SK-N-SH (cell line): Measurements from ENCODE around the gene EPHA10. TPM values are rescaled to one million over a fixed set of nuclear protein-coding genes. Genes with fewer than 3 reads are reported as not detected.

Source experiments
- CTCF ChIA-PET: fragments of 300-600, 350-600 bp; formaldehyde crosslinking; extraction: SDS; loops from one replicate; lab custom pipeline; 2021; lab: Yijun Ruan, JAX
- POLR2A ChIA-PET: fragments of 350-600 bp; sonication (Branson Sonifier 250); formaldehyde crosslinking; extraction: SDS; loops from one replicate; lab custom pipeline; 2020; ENCODE audit warnings: antibody characterized with exemption, inconsistent platforms; lab: Yijun Ruan, JAX
- DNase-seq: peaks from one replicate; pipeline ENCODE4 v3.0.0; 2012
- H2AFZ ChIP-seq: fragments of 200-600 bp; sonication (generic); 2 replicates; pipeline ENCODE4 v1.8.1; 2016; ENCODE audit warnings: antibody characterized with exemption, mild to moderate bottlenecking, low read depth
- H3F3A ChIP-seq: fragments of 200-600 bp; sonication (generic); replicated peaks from 2 replicates; pipeline ENCODE3; 2016; ENCODE audit warnings: antibody characterized with exemption, mild to moderate bottlenecking; ENCODE audit not compliant: insufficient read depth
- H3K27ac ChIP-seq, 2 experiments: fragments of 200-500 bp in 1 of 2; fragments of 200-600 bp in 1 of 2; sonication (Bioruptor generic) in 1 of 2; sonication (generic), shearing (Covaris generic) in 1 of 2; 2 replicates each; pipeline versions ENCODE4 v1.5.1 to v1.6.1; 2014 to 2016; ENCODE audit warnings: low read depth in 2 of 2, inconsistent platforms in 1 of 2, low read length in 1 of 2, mild to moderate bottlenecking in 1 of 2, mixed read lengths in 1 of 2
- H3K27me3 ChIP-seq: fragments of 200-600 bp; sonication (generic), shearing (Covaris generic); 2 replicates; pipeline ENCODE4 v1.6.1; 2016; ENCODE audit warnings: mixed run types; ENCODE audit not compliant: insufficient read depth
- H3K36me3 ChIP-seq, 2 experiments: fragments of 200-500 bp in 1 of 2; fragments of 200-600 bp in 1 of 2; sonication (Bioruptor generic) in 1 of 2; sonication (generic) in 1 of 2; replicated peaks in 1 of 2; 2 replicates each; pipeline versions ENCODE3 to v1.5.1; 2014 to 2016; ENCODE audit warnings: low read length in 1 of 2, mild to moderate bottlenecking in 1 of 2; ENCODE audit not compliant: insufficient read depth in 2 of 2, control insufficient read depth in 1 of 2
- H3K4me1 ChIP-seq, 2 experiments: fragments of 200-500 bp in 1 of 2; fragments of 200-600 bp in 1 of 2; sonication (Bioruptor generic) in 1 of 2; sonication (generic), shearing (Covaris generic) in 1 of 2; 2 replicates each; pipeline versions ENCODE4 v1.5.1 to v1.6.1; 2014 to 2016; ENCODE audit warnings: low read depth in 1 of 2, low read length in 1 of 2, mixed run types in 1 of 2; ENCODE audit not compliant: insufficient read depth in 2 of 2, control insufficient read depth in 1 of 2
- H3K4me2 ChIP-seq: fragments of 200-600 bp; sonication (generic), shearing (Covaris generic); 2 replicates; pipeline ENCODE4 v1.6.1; 2017; ENCODE audit warnings: mixed run types
- H3K4me3 ChIP-seq, 2 experiments: fragments of 200-500 bp in 1 of 2; fragments of 200-600 bp in 1 of 2; sonication (Bioruptor generic) in 1 of 2; sonication (generic), shearing (Covaris generic) in 1 of 2; 2 replicates each; pipeline versions ENCODE4 v1.5.1 to v1.8.1; 2014 to 2016; ENCODE audit warnings: low read depth in 2 of 2, inconsistent platforms in 1 of 2, low read length in 1 of 2, mild to moderate bottlenecking in 1 of 2, mixed read lengths in 1 of 2, moderate library complexity in 1 of 2
- H3K79me2 ChIP-seq: fragments of 200-600 bp; sonication (generic); 2 replicates; pipeline ENCODE4 v1.8.1; 2017; ENCODE audit warnings: mild to moderate bottlenecking; ENCODE audit not compliant: insufficient read depth
- H3K9ac ChIP-seq: fragments of 200-600 bp; sonication (generic); 2 replicates; pipeline ENCODE4 v1.6.1; 2017; ENCODE audit warnings: mixed run types
- H3K9me2 ChIP-seq: fragments of 200-600 bp; sonication (generic); 2 replicates; pipeline ENCODE4 v1.6.1; 2017; ENCODE audit warnings: mixed run types
- H3K9me3 ChIP-seq: fragments of 200-600 bp; sonication (generic); 2 replicates; pipeline ENCODE4 v1.6.1; 2017; ENCODE audit warnings: mixed run types, mild to moderate bottlenecking, moderate library complexity
- H4K20me1 ChIP-seq: fragments of 200-600 bp; sonication (generic); 2 replicates; pipeline ENCODE4 v1.6.1; 2017; ENCODE audit warnings: mild to moderate bottlenecking, mixed run types; ENCODE audit not compliant: insufficient read depth
- CHD2 ChIP-seq: fragments of 150-350 bp; IDR thresholded peaks from 2 replicates; pipeline ENCODE4 v1.6.1; 2018; ENCODE audit warnings: low read length; ENCODE audit not compliant: partially characterized antibody
- ELF1 ChIP-seq: IDR thresholded peaks from 2 replicates; pipeline ENCODE4 v1.4.0; 2012
- EP300 ChIP-seq, 2 experiments: IDR thresholded peaks; 2 replicates each; pipeline versions ENCODE4 v1.4.0 to v1.6.1; 2012; ENCODE audit warnings: borderline replicate concordance in 1 of 2, low read depth in 1 of 2, low read length in 1 of 2
- EZH2phosphoT487 ChIP-seq: fragments of 200-600 bp; sonication (generic); IDR thresholded peaks from 2 replicates; pipeline ENCODE4 v1.6.1; 2017; ENCODE audit warnings: low read depth, mixed run types, mild to moderate bottlenecking, antibody characterized with exemption, moderate library complexity, borderline replicate concordance
- FOXJ3 ChIP-seq: sonication (generic); formaldehyde crosslinking; IDR thresholded peaks from 2 replicates; pipeline ENCODE4 v1.5.1; 2020; ENCODE audit warnings: mild to moderate bottlenecking, missing genetic modification reagents
- GATA2 ChIP-seq: sonication (generic); formaldehyde crosslinking; IDR thresholded peaks from 2 replicates; pipeline ENCODE4 v1.5.0; 2020; ENCODE audit warnings: mild to moderate bottlenecking, missing genetic modification reagents
- MEF2A ChIP-seq: IDR thresholded peaks from 2 replicates; pipeline ENCODE4 v1.4.0; 2012; ENCODE audit warnings: low read depth, borderline replicate concordance
- RAD21 ChIP-seq: IDR thresholded peaks from 2 replicates; pipeline ENCODE4 v1.6.1; 2012; ENCODE audit warnings: mild to moderate bottlenecking, low read length
- RFX5 ChIP-seq: IDR thresholded peaks from 2 replicates; pipeline ENCODE4 v1.6.1; 2012; ENCODE audit warnings: mild to moderate bottlenecking, improper control_type of control experiment, low read length
- RXRA ChIP-seq: IDR thresholded peaks from 2 replicates; pipeline ENCODE4 v1.4.0; 2012; ENCODE audit warnings: low read depth, mild to moderate bottlenecking, borderline replicate concordance
- SIN3A ChIP-seq: IDR thresholded peaks from 2 replicates; pipeline ENCODE4 v1.6.1; 2012; ENCODE audit warnings: low read depth, mild to moderate bottlenecking, low read length, moderate library complexity, borderline replicate concordance
- SMC3 ChIP-seq: IDR thresholded peaks from 2 replicates; pipeline ENCODE4 v1.6.1; 2012; ENCODE audit warnings: low read depth, low read length, improper control_type of control experiment
- TCF12 ChIP-seq: IDR thresholded peaks from 2 replicates; pipeline ENCODE4 v1.4.0; 2012
- TEAD4 ChIP-seq: IDR thresholded peaks from 2 replicates; pipeline ENCODE4 v1.4.0; 2012; ENCODE audit warnings: mild to moderate bottlenecking, borderline replicate concordance; ENCODE audit not compliant: insufficient read depth
- WGBS: methylation state at CpG from one replicate; pipeline ENCODE4 v1.1.6; 2017; ENCODE audit warnings: low lambda C conversion rate; 5-methylcytosine and 5-hydroxymethylcytosine counted together
- polyA plus RNA-seq, 3 experiments: library from polyadenylated mRNA; depleted of rRNA; stranded (reverse); fragments of >200 nt; gene quantifications; 2 replicates each; pipeline ENCODE4 v1.2.3, GENCODE V29; 2012
- TF ChIP-seq, protein P1 (sequence below): fragments of 150-350 bp; IDR thresholded peaks from 2 replicates; pipeline ENCODE4 v1.6.1; 2017; ENCODE audit warnings: antibody characterized with exemption, low read length, low read depth, borderline replicate concordance
- TF ChIP-seq, protein P2 (sequence below): IDR thresholded peaks from 2 replicates; pipeline ENCODE4 v1.4.0; 2012; ENCODE audit warnings: low read depth, borderline replicate concordance
- TF ChIP-seq, protein P3 (sequence below): IDR thresholded peaks from 2 replicates; pipeline ENCODE4 v1.6.1; 2012; ENCODE audit warnings: mild to moderate bottlenecking, low read depth, low read length, moderate library complexity
- TF ChIP-seq, protein P4 (sequence below): IDR thresholded peaks from 2 replicates; pipeline ENCODE4; 2012

Gene EPHA10
- polyA plus RNA-seq, 1 of the 3 experiments (the other 2 are of a cell fraction) = 0.05 TPM

DNA sequence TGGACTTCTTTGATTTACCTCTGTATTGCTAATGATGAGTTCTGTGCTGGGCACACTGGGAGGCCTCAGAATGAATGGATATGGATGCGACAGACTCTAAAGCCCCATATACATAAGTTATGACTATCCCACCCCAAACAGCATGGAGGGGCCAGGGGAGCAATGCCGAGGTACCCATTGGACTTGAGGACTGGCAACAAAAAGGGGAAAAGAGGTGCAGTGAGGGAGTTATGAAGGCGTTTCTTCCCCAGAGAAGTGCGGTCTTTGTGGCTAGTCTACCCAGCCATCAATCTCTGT, 87.8 kb downstream of the EPHA10 start:
- Histone ChIP-seq H3K27ac (no peak overlapping the region), H3K27me3 (no peaks in the 10 kb centered on the region), H3K4me2 (no peak overlapping the region), H2AFZ (no peak overlapping the region), H3K9me2 (no peaks in the 10 kb centered on the region), H4K20me1 (no peaks in the 10 kb centered on the region), H3F3A (no peaks in the 10 kb centered on the region), H3K4me3 (no peak overlapping the region), H3K79me2 (no peaks in the 10 kb centered on the region), H3K36me3 (peaks cover 11 to 12% of the 10 kb centered on the region in 2 experiments), H3K4me1 (0 out of 4 replicates have a peak, but pooled peaks cover 0 to under 1% of the 10 kb centered on the region in 2 experiments), H3K9me3 (no peaks in the 10 kb centered on the region), H3K9ac (no peak overlapping the region)
- CTCF ChIA-PET = interaction anchor here (2.0 to 13.8 kb wide), 2 partner anchors 10 to 74 kb away, joined by 6 to 358 read pairs; no protein-coding TSS in a partner anchor
- DNase-seq = no peak
- TF ChIP-seq TEAD4 (no peak), GATA2 (CRISPR knock-in tag) (no peak), ELF1 (no peak), RAD21 (no peak), TCF12 (no peak), MEF2A (no peak), SMC3 (no peak), SIN3A (no peak), FOXJ3 (no peak), RXRA (no peak), RFX5 (no peak), EP300 (IDR thresholded peaks at IDR 0.05; ENCODE audit: borderline replicate concordance in 1 of 2, low read depth in 1 of 2, low read length in 1 of 2) (no peak), EZH2phosphoT487 (no peak), CHD2 (no peak)
- TF ChIP-seq, protein P1, sequence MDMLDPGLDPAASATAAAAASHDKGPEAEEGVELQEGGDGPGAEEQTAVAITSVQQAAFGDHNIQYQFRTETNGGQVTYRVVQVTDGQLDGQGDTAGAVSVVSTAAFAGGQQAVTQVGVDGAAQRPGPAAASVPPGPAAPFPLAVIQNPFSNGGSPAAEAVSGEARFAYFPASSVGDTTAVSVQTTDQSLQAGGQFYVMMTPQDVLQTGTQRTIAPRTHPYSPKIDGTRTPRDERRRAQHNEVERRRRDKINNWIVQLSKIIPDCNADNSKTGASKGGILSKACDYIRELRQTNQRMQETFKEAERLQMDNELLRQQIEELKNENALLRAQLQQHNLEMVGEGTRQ = no peak
- TF ChIP-seq, protein P2, sequence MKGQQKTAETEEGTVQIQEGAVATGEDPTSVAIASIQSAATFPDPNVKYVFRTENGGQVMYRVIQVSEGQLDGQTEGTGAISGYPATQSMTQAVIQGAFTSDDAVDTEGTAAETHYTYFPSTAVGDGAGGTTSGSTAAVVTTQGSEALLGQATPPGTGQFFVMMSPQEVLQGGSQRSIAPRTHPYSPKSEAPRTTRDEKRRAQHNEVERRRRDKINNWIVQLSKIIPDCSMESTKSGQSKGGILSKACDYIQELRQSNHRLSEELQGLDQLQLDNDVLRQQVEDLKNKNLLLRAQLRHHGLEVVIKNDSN = no peak
- TF ChIP-seq, protein P3, sequence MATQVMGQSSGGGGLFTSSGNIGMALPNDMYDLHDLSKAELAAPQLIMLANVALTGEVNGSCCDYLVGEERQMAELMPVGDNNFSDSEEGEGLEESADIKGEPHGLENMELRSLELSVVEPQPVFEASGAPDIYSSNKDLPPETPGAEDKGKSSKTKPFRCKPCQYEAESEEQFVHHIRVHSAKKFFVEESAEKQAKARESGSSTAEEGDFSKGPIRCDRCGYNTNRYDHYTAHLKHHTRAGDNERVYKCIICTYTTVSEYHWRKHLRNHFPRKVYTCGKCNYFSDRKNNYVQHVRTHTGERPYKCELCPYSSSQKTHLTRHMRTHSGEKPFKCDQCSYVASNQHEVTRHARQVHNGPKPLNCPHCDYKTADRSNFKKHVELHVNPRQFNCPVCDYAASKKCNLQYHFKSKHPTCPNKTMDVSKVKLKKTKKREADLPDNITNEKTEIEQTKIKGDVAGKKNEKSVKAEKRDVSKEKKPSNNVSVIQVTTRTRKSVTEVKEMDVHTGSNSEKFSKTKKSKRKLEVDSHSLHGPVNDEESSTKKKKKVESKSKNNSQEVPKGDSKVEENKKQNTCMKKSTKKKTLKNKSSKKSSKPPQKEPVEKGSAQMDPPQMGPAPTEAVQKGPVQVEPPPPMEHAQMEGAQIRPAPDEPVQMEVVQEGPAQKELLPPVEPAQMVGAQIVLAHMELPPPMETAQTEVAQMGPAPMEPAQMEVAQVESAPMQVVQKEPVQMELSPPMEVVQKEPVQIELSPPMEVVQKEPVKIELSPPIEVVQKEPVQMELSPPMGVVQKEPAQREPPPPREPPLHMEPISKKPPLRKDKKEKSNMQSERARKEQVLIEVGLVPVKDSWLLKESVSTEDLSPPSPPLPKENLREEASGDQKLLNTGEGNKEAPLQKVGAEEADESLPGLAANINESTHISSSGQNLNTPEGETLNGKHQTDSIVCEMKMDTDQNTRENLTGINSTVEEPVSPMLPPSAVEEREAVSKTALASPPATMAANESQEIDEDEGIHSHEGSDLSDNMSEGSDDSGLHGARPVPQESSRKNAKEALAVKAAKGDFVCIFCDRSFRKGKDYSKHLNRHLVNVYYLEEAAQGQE = no peak
- TF ChIP-seq, protein P4, sequence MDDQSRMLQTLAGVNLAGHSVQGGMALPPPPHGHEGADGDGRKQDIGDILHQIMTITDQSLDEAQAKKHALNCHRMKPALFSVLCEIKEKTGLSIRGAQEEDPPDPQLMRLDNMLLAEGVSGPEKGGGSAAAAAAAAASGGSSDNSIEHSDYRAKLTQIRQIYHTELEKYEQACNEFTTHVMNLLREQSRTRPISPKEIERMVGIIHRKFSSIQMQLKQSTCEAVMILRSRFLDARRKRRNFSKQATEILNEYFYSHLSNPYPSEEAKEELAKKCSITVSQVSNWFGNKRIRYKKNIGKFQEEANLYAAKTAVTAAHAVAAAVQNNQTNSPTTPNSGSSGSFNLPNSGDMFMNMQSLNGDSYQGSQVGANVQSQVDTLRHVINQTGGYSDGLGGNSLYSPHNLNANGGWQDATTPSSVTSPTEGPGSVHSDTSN = no peak
- POLR2A ChIA-PET = no interaction called here
- WGBS = 86% methylated on average over 4 of the region's 4 CpGs
